ENCODE measurements around the gene OTUD1.

DNA sequence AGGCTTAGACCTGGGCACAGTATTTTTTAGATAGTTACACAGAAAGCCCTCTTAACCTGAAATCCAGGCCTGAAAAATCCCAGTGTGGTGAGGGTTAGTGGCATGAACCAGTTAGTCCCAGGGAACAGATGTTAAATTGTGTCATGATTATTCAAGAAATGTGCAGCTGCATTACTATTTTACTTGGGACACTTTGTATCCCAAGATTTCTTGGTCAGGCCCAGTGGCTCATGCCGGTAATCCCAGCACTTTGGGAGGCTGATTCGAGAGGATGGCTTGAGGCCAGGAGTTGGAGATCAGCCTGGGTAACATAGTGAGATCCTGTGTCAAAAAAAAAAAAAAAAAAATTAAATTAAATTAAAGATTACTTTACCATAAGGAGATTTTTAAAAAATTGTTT is 36.0 kb upstream of the OTUD1 start:
- TF ChIP-seq, protein P1, sequence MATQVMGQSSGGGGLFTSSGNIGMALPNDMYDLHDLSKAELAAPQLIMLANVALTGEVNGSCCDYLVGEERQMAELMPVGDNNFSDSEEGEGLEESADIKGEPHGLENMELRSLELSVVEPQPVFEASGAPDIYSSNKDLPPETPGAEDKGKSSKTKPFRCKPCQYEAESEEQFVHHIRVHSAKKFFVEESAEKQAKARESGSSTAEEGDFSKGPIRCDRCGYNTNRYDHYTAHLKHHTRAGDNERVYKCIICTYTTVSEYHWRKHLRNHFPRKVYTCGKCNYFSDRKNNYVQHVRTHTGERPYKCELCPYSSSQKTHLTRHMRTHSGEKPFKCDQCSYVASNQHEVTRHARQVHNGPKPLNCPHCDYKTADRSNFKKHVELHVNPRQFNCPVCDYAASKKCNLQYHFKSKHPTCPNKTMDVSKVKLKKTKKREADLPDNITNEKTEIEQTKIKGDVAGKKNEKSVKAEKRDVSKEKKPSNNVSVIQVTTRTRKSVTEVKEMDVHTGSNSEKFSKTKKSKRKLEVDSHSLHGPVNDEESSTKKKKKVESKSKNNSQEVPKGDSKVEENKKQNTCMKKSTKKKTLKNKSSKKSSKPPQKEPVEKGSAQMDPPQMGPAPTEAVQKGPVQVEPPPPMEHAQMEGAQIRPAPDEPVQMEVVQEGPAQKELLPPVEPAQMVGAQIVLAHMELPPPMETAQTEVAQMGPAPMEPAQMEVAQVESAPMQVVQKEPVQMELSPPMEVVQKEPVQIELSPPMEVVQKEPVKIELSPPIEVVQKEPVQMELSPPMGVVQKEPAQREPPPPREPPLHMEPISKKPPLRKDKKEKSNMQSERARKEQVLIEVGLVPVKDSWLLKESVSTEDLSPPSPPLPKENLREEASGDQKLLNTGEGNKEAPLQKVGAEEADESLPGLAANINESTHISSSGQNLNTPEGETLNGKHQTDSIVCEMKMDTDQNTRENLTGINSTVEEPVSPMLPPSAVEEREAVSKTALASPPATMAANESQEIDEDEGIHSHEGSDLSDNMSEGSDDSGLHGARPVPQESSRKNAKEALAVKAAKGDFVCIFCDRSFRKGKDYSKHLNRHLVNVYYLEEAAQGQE (IDR thresholded peaks at IDR 0.05; ENCODE audit: low read depth): no peak
- TF ChIP-seq, protein P2, sequence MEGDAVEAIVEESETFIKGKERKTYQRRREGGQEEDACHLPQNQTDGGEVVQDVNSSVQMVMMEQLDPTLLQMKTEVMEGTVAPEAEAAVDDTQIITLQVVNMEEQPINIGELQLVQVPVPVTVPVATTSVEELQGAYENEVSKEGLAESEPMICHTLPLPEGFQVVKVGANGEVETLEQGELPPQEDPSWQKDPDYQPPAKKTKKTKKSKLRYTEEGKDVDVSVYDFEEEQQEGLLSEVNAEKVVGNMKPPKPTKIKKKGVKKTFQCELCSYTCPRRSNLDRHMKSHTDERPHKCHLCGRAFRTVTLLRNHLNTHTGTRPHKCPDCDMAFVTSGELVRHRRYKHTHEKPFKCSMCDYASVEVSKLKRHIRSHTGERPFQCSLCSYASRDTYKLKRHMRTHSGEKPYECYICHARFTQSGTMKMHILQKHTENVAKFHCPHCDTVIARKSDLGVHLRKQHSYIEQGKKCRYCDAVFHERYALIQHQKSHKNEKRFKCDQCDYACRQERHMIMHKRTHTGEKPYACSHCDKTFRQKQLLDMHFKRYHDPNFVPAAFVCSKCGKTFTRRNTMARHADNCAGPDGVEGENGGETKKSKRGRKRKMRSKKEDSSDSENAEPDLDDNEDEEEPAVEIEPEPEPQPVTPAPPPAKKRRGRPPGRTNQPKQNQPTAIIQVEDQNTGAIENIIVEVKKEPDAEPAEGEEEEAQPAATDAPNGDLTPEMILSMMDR (IDR thresholded peaks at IDR 0.05 in 2 of 3, conservative IDR thresholded peaks at IDR 0.05 in 1 of 3; ENCODE audit: borderline replicate concordance in 1 of 3, insufficient read depth in 1 of 3, low read depth in 2 of 3, low read length in 2 of 3): no peak
